Measurements from ENCODE around the gene RNF41. TPM values are rescaled to one million over a fixed set of nuclear protein-coding genes. Genes with fewer than 3 reads are reported as not detected.
"Not testable (repeated sequence)": the region's sequence is repeated elsewhere in the genome, so short reads cannot be mapped to it uniquely, and the experiment has no call there.

RNF41 gene
- total RNA-seq, 1 donor from 2014 or later = 70.3 TPM

DNA sequence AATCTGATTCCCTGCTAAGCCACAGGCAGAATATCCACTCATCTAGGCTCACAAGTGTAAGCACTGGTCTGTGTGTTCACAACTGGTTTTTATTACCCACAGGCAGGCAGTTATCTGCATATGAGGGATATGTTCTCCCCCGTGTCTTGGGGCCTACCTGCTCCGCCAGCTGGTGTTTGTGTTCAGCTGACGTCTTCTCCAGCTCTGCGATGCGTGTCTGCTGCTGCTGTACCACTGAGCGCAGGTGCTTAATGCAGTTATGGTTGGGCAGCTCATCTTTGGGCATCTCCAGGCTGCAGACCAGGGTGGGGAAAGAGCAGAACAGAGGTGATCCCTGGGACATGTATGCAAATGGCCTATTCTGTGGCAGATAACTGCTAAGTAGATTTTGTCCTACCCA lies 13.7 kb downstream of the RNF41 start:
- no peak for DNase-seq

GRCh38 chr12:56206452-56207166 lies 15.1 kb downstream of the RNF41 start:
- DNase-seq = peak; percentile 59

GRCh38 chr12:56205445-56205844 lies 16.3 kb downstream of the RNF41 start:
- no peak for DNase-seq

GRCh38 chr12:56204275-56204674 lies 17.4 kb downstream of the RNF41 start:
- DNase-seq = no peak

- DNase-seq = no peak
Observed at GRCh38 chr12:56202838-56203237, 18.9 kb downstream of the RNF41 start.

DNA sequence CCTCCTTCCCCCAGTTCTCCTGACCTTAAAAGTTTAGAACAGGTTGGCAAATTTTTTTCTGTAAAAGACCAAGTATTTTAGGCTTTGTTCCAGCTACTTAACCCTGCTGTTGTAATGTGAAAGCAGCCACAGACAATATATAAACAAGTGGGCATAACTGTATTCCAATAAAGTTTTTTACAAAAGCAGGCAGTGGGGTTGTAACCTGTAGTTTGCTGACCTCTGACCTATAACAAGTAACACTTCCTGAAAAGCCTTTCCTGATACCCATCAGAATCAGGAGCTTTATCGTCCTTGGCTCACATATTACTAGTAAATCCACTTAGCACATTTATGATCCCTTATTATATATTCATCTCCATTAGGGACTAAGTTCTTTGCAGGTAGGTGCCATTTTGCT lies 19.4 kb downstream of the RNF41 start:
- no peak for DNase-seq

DNA sequence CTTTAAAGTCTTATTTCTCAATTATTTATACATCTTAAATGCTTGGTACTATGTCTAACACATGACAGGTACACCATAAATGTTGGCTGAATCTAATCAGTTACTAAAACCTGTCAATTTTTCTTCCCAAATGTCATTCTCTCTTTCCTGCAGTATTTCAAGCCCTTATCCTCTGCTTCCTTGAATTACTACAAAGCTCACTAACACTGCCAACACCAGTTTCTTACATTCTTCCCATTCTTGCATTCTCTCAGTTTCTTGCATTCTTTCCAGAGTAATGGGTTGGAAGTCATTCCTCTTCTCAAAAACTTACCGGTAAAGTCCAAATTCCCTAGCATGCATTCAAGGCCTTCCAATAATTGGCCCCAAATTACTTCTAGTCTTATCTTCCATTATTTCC lies 22.9 kb downstream of the RNF41 start:
- no peak for DNase-seq

DNA sequence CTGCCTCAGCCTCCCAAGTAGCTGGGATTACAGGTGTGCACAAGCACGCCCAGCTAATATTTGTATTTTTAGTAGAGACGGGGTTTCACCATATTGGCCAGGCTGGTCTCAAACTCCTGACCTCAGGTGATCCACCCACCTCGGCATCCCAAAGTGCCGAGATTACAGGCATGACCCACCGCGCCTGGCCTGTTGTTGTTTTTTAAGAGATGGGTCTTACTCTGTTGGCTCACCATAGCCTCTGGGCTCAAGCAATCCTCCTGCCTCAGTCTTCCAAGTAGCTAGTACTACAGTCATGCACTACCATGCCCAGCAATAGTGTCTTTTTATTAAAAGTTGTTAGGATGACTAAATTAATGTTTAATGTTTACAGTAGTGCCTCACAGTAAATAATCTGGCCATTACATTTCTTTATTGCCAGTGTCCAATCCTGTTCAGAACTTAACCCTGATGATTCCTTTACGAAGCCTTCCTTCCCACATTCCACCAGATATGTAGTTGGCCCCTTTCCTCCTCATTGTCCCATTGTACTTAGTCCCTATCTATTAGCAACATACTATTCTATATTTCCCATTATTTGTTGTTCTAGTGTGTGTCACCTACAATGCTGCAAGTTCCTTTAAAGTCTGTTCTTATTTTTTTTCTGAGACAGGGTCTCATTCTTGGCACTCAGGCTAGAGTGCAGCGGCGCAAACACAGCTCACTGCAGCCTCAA lies 23.6 kb downstream of the RNF41 start:
- no peak for DNase-seq

GRCh38 chr12:56196818-56197550 lies 24.7 kb downstream of the RNF41 start:
- DNase-seq = not testable (repeated sequence)

- DNase-seq = peak; percentile 93
Observed at GRCh38 chr12:56193025-56193578, 28.6 kb downstream of the RNF41 start.

- no peak for DNase-seq
Observed at GRCh38 chr12:56192582-56192981, 29.1 kb downstream of the RNF41 start.

DNA sequence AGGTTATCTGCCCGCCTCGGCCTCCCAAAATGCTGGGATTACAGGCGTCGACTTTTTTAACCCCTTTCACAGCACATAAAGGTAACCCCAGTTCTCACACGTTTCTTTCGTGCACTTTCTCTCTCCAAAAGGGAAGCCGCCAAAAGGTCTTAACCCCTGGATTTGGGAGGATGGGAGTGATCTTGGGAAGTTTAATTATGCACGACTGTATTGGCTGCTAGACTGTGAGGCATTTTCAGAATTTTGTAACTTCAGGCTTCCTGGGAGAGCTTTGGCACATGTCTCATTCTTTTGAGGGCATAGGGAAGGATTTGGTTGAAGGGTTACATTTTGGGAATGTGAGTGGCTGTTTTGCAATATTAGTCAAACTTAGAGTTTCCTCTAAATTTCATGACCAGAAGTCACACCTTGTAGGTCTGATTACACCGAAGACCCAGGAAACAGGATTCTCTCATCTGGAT lies 31.0 kb downstream of the RNF41 start:
- peak; percentile 29 for DNase-seq

DNA sequence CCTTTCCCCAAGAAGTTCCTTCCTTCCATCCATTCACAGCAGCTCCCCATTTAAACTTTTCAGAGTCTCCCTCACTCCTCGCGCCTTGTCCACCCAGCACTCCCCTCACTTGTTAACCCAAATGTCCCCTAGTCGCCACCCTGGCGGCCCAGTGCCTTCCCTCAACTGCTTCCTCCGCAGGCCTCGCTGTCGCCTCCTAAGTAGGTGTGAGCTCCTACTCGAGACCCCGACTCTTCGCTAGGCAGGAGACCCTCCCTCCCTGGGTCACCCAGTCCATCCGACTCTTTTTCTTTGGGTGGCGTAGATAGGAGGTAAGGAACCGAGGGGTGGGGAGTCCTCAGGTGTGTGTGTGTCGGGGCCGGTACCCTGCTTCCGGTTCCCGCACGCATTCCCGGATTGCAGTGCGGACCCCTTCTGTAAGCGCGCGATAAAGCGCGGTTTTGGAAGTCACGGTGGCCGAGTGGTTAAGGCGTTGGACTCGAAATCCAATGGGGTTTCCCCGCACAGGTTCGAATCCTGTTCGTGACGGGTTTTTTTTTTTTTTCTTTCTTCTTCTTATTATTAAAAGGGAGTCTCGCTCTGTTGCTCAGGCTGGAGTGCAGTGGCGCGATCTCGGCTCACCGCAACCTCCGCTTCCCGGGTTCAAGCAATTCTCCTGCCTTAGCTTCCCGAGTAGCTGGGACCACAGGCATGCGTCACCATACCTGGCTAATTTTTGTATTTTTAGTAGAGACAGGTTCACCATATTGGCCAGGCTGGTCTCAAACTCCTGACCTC lies 31.6 kb downstream of the RNF41 start:
- DNase-seq = peak; percentile 97

- DNase-seq = peak; percentile 94
Observed at GRCh38 chr12:56189099-56189917, 32.4 kb downstream of the RNF41 start, which contains the start of gene SMARCC2. Gene SMARCC2 (minus strand): TSS chr12:56189483. CDS start chr12:56189461, 22 bp downstream.

DNA sequence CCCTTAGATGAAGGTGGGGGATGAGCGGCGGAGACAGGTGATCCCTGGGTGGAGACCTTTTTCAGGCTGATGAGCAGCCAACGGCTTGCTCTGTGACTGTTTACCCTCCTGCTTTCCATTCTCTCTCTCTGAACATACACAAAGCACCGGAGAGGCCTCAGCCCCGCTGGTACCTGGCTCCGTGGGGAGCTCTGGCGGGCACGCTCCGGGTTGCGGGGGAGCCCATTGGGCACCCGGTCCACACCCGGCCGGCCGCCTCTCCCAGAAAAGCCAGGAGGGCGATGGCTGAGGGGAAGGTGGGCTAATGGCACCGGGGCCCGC lies 33.0 kb downstream of the RNF41 start:
- peak; percentile 55 for DNase-seq

GRCh38 chr12:56188131-56188777 lies 33.5 kb downstream of the RNF41 start:
- no peak for DNase-seq

DNA sequence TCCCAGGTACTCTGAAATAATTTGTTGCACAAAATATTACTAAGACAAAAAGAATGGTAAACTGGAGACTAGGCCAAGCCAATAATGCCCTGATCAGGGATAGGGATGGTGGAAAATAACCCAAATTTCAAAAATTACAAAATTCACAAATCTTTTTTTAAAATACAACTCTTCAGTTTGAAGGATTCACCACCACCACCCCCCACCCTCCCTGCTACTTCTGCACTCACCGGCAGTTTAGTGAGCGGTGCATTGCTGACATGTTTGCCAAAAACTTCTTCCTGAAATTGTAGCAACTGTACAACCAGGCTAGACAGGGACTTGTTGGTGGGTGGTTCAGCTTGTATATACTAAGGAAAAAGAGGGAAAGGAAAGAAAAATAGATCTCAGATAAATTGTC lies 34.8 kb downstream of the RNF41 start:
- no peak for DNase-seq

GRCh38 chr12:56178347-56178746 lies 43.4 kb downstream of the RNF41 start:
- DNase-seq = no peak

DNA sequence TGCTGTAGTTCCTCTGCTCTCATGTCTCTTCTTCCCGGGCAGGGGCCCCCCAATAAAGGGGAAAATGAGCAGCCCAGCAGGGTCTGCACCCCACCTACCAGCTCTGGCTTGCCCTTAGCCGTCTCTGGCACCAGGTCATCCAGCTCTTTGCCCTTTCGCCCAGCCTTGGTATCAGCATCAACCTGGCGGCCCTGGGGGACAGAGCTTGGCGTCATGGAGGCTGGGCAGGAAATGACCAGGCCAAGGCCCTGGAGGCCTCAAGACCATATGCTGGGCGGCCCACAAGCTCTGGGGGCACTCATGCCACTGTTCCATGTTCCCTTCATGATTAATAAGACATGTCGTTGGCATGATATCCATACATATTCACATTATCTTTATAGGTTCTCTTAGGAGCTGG lies 48.9 kb downstream of the RNF41 start:
- no peak for DNase-seq

DNA sequence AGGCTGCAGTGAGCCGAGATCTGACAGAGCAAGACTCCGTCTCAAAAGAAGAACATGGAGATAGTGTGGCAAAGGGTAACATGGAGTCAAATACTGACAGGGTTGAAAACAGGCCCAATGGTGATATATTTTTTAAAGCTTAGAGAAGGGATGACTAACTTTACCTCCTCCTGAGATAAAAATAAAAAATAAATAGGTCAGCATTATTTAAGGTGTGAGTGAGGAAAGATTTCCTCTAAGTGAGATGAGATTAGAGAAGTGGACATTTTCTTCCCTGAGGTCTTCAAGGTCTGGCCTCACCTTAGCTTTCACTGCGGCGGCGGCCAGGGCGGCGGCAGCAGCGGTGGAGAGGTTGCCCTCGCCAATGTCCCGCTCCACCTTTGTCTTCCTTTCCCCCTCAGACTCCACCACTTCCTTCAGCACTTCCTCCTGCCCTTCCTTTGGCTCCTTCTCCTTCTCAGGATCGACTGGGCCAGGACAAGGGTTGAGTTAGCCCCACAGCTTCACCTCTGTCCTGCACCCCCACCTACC lies 52.4 kb downstream of the RNF41 start:
- DNase-seq = no peak
